ENCODE results near the gene ACTA2. TPM values are rescaled to one million over a fixed set of nuclear protein-coding genes. Genes with fewer than 3 reads are reported as not detected.

ACTA2 gene
- total RNA-seq, 2 experiments from 2014 or later = 28.2 to 34.5 TPM

DNA sequence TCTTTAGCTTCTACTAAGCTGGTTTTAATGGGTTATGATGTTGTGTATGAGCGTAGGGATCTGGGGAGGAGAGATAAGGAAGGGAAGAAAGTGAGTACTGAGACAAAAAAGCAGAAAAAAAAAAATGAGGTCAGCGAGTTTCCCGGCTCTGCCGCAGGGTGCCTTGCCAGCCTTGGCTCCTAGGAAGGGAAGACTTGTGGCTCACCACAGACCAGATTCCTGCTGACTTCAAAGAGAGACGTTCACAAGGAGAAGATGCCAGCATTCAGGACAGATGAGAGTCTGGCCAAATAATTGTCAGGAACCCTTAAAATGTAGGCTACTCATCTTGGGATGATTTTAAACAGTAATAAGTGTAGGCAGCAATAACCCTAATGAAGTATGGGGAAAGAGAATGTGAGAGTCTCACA is 26.6 kb upstream of the ACTA2 start:
- Mint-ChIP-seq H3K27me3 (no peaks in the 10 kb centered on the region), H3K4me3 (no peak overlapping the region), H3K27ac (no peak overlapping the region), H3K4me1 (peaks cover 29% of the 10 kb centered on the region), H3K36me3 (peaks cover 15% of the 10 kb centered on the region), H3K9me3 (ENCODE audit: low read depth) (no peaks in the 10 kb centered on the region)
- CTCF ChIA-PET = interaction anchor here (1.3 to 1.5 kb wide), 2 partner anchors 8 to 11 kb away, joined by 3 read pairs; no protein-coding TSS in a partner anchor
- ATAC-seq = no peak
- no peak for DNase-seq

DNA sequence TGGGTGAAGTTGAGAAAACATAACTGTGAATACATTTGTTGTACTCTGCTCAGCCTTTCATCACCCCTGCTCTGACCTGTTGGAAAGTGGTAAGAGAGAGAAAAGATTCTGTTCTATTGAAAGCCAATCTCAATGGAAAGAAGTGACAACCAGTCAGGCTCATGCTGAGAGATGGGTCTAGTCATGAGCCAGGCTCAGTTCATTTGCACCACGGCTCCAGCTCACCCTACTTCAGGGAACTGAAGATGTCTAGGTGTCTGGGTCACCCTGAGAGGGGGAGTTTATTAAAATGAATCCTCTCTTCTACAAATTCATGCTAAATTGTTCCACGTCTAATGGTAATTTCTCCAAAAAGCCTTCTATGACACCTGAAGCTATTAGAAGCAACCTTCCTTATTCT is 25.9 kb upstream of the ACTA2 start:
- H3K27ac Mint-ChIP-seq = no peak overlapping the region
- H3K36me3 Mint-ChIP-seq = peaks cover 11% of the 10 kb centered on the region
- no peak for DNase-seq
- H3K4me1 Mint-ChIP-seq = peaks cover 27% of the 10 kb centered on the region
- H3K27me3 Mint-ChIP-seq = no peaks in the 10 kb centered on the region
- ATAC-seq = no peak
- no peaks in the 10 kb centered on the region for H3K9me3 Mint-ChIP-seq (ENCODE audit: low read depth)
- CTCF ChIA-PET = interaction anchor here (1.3 to 1.5 kb wide), 2 partner anchors 9 to 10 kb away, joined by 3 read pairs; no protein-coding TSS in a partner anchor
- no peak overlapping the region for H3K4me3 Mint-ChIP-seq

DNA sequence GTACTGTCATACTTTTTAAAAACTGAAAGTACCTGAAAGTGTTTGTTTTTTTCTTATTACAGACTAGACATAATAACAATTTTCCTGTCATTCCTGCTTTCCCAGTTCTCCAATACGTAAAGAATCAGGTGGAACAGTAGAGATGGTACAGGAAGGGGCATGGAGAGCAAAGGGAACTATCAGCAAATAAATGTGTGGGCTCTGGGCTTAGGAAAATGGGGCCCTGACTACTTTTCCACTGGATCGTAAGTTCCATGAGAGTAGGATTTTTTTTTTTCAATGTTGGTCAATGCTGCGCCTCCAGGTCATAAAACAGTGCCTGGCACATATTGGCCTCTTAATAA is 22.8 kb upstream of the ACTA2 start:
- no peaks in the 10 kb centered on the region for H3K27me3 Mint-ChIP-seq
- DNase-seq (no peak), ATAC-seq (peak; percentile 20)
- peaks cover 26% of the 10 kb centered on the region for H3K4me1 Mint-ChIP-seq
- CTCF ChIA-PET = interaction anchor here (1.0 to 1.7 kb wide), 4 partner anchors 12 to 233 kb away, joined by 3 to 4 read pairs (median 4); partner anchors contain the start of gene FAS
- H3K9me3 Mint-ChIP-seq (ENCODE audit: low read depth) = no peaks in the 10 kb centered on the region
- peak overlapping the region; percentile 95 for H3K4me3 Mint-ChIP-seq
- H3K27ac Mint-ChIP-seq = peak overlapping the region; percentile 99
- H3K36me3 Mint-ChIP-seq = peaks cover 7% of the 10 kb centered on the region

DNA sequence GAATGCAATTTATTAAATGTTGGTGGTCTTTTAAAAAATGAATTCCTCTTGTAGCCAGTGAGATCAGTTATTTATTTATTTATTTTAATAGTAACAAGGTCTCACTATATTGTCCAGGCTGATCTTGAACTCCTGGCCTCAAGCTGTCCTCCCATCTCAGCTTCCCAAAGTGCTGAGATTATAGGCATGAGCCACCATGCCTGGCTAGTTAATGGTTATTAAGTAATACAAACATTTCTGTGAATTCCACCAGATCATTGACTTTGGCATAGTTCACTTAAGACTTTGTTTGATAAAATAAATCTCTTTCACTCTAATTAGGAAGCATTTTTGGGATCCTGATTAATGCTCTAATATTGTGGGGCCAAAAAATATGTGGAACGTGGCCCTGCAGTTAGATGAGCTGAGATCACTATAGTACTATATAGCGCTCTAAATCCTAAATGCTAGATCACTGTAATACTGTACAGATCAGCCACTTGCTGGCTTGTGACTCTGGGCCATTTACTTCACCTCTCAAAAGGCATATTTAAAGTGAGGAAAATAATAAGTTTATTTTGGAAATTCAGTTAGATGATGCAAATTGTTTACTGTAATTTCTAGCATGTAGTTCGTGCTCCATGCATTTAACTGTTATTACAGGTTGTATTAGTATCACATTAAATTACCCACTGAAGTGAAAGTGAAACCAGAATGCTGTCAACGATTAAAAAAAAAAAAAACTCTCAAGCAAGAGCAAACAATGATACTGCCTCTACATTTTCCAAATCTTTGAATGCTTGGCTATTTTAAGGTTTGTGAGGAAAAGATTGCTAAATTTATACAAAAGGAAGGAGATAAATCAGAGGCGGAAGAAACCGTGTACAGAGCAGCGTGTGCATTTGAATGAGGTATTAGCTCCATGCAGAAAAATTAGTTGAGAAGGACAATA is 22.1 kb upstream of the ACTA2 start:
- Mint-ChIP-seq H3K9me3 (ENCODE audit: low read depth) (no peaks in the 10 kb centered on the region), H3K36me3 (peaks cover 7% of the 10 kb centered on the region), H3K27me3 (no peaks in the 10 kb centered on the region), H3K4me1 (peaks cover 26% of the 10 kb centered on the region), H3K4me3 (peak overlapping the region; percentile 95), H3K27ac (peak overlapping the region; percentile 99)
- ATAC-seq (peak; percentile 85), DNase-seq (no peak)
- CTCF ChIA-PET = interaction anchor here (1.0 to 1.7 kb wide), 4 partner anchors 13 to 233 kb away, joined by 3 to 4 read pairs (median 4); partner anchors contain the start of gene FAS

DNA sequence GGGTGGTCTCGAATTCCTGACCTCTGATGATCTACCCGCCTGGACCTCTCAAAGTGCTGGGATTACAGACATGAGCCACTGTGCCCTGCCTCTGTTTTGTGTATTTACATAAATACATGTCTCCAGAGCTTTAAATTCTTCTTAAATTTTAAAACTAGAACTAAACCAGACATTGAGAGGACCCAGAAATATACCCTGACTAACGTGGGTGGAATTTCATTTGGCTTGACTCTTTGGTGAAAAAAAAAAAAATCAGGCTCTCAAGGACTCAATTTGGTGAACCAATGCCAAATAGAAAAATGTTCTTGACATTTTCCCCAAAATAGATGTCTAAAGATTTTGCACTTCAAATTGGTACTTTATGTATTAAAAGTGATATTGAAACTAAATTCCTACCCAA is 21.4 kb upstream of the ACTA2 start:
- DNase-seq (no peak), ATAC-seq (no peak)
- Mint-ChIP-seq H3K4me3 (no peak overlapping the region), H3K27ac (no peak overlapping the region), H3K9me3 (ENCODE audit: low read depth) (no peaks in the 10 kb centered on the region), H3K36me3 (peaks cover 7% of the 10 kb centered on the region), H3K4me1 (peaks cover 24% of the 10 kb centered on the region), H3K27me3 (no peaks in the 10 kb centered on the region)
- CTCF ChIA-PET = interaction anchor here (1.2 to 1.4 kb wide), 2 partner anchors 18 to 39 kb away, joined by 4 read pairs; no protein-coding TSS in a partner anchor

DNA sequence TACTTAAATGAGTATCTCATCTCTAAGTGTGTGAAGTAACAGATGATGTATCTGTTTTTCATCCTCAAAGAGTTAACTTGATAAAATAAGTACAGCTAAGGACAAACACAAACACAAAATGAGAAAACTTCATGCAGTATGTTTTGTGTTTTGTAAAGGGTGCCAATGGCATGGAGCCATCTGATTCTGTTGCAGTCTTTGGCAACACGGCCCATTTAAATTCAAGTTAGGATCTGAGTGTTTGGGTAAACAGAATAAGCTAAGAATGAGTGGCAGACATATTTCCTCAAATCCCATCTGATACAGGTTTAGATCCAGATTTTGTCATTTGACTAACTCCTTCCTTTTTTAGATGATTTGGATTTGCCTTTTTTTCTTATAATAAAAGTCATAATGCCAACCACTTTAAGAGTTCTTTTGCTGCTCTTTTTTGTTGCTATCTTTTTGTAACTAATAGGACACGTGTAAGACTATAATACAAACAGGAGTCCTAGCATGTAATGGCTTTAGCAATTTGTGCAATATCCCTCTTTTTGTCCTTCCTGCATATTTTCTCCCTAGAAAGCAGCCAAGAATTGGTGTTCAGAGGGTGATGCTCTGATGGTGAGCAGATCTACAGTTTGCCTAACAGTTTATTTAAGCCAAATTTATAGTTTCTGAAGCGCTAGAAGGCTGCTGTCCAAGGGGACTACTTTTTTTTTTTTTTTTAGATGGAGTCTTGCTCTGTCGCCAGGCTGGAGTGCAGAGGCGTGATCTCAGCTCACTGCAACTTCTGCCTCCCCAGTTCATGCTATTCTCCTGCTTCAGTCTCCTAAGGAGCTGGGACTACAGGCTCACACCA is 18.9 kb upstream of the ACTA2 start:
- ATAC-seq (no peak), DNase-seq (no peak)
- Mint-ChIP-seq H3K36me3 (peaks cover 9% of the 10 kb centered on the region), H3K4me3 (no peak overlapping the region), H3K27me3 (no peaks in the 10 kb centered on the region), H3K9me3 (ENCODE audit: low read depth) (no peaks in the 10 kb centered on the region), H3K4me1 (peaks cover 23% of the 10 kb centered on the region), H3K27ac (no peak overlapping the region)
- CTCF ChIA-PET = interaction anchor here (0.6 to 1.0 kb wide), 2 partner anchors 37 to 113 kb away, joined by 3 read pairs; no protein-coding TSS in a partner anchor

DNA sequence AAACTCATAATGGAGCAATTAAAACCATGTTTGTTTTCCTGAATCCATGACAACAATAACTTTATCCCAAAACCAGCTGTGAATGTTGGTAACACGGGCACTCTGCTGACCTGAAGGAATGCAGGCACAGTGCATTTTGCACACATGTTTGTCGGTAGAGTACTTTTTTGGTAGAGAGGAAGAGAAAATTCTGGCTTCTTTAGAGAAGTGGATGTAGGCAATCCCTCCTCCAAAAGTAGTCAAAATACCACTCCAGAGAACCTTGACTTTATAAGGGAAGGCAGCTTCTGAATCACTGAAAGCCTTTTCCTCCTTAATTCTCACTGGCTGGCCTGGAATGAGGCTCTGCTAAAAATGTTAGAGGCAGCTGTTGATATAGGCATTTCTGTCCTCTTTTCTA is 15.8 kb upstream of the ACTA2 start:
- ATAC-seq (no peak), DNase-seq (no peak)
- H3K27ac Mint-ChIP-seq = no peak overlapping the region
- H3K4me3 Mint-ChIP-seq = no peak overlapping the region
- peaks cover 6% of the 10 kb centered on the region for H3K4me1 Mint-ChIP-seq
- CTCF ChIA-PET = interaction anchor here (1.1 kb wide), 1 partner anchor 10 kb away, joined by 3 read pairs; no protein-coding TSS in a partner anchor
- H3K27me3 Mint-ChIP-seq = no peaks in the 10 kb centered on the region
- no peaks in the 10 kb centered on the region for H3K9me3 Mint-ChIP-seq (ENCODE audit: low read depth)
- H3K36me3 Mint-ChIP-seq = peaks cover 6% of the 10 kb centered on the region

DNA sequence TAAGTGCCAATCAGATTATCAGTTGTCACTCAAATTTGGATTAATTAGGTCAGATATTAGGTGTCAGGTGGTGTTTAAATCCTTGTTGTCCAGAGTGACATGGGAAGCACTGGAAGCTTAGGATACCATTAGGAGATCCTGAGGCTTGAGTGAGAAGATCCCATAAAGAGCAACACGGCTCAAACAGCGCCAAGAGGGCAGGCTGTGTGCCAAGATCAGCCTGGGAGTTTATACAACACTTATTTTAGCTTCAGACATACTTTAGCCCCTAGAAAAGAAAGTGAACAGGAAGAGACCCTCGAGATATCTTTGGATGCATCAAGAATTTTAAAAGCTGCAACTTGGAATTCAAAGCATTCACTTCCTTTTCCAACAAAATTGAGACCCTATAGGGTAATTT is 14.2 kb upstream of the ACTA2 start:
- no peak overlapping the region for H3K4me3 Mint-ChIP-seq
- H3K9me3 Mint-ChIP-seq (ENCODE audit: low read depth) = no peaks in the 10 kb centered on the region
- no peak for DNase-seq
- H3K27me3 Mint-ChIP-seq = no peaks in the 10 kb centered on the region
- CTCF ChIA-PET = no interaction called here
- ATAC-seq = no peak
- H3K27ac Mint-ChIP-seq = no peak overlapping the region
- H3K4me1 Mint-ChIP-seq = peaks cover 13% of the 10 kb centered on the region
- peaks cover 6% of the 10 kb centered on the region for H3K36me3 Mint-ChIP-seq

DNA sequence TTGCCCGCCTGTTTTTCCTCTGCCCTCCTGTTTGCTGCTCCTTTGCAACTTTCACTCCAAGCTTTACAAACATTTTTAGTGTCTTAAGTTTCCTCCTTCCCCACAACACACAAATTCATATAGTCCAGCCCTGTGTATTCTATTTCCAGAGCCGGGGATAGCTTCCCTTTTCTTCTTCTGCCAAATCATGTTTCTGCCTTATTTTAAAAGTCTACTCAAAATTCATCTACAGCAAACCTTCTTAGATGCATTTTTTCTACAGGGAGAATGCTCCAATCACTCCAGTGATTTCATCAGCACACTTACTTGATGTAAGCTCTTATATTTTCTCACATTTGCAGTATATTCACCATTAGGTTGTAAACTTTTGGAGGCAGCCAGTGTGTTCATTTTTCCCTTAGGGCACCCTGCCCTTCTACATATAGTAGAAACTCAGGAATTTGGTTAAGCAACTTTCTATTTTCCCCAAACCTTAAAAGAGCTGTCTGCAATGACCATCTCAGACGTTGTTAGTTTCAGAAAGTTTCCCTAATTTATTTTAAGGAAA is 12.4 kb upstream of the ACTA2 start:
- Mint-ChIP-seq H3K27ac (no peak overlapping the region), H3K9me3 (ENCODE audit: low read depth) (no peaks in the 10 kb centered on the region), H3K27me3 (no peaks in the 10 kb centered on the region), H3K36me3 (peaks cover 4% of the 10 kb centered on the region), H3K4me3 (no peak overlapping the region), H3K4me1 (peaks cover 30% of the 10 kb centered on the region)
- ATAC-seq = no peak
- CTCF ChIA-PET = interaction anchor here (1.1 to 1.4 kb wide), 2 partner anchors 8 to 32 kb away, joined by 3 read pairs; no protein-coding TSS in a partner anchor
- DNase-seq = no peak

DNA sequence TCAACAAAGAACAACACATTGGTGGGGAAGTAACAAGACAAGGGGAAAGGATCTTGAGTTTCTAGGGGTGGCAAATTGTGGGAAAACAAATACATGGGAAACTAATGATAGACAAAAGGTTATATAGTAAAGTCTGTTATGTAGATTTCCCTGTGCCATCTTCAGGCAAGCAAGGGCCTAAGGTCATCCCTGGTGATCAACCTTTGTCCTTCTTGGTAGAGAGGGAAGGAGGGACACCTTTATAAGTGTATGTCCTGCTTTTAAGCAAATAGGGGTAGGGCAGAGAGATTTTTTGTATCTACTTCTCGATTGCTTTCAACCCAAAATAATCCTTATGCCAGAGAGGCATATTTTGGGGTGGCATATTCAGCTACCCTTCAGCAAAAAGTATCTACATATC is 11.8 kb upstream of the ACTA2 start:
- DNase-seq (no peak), ATAC-seq (no peak)
- Mint-ChIP-seq H3K27me3 (no peaks in the 10 kb centered on the region), H3K4me3 (no peak overlapping the region), H3K4me1 (peaks cover 30% of the 10 kb centered on the region), H3K9me3 (ENCODE audit: low read depth) (no peaks in the 10 kb centered on the region), H3K36me3 (peaks cover 5% of the 10 kb centered on the region), H3K27ac (no peak overlapping the region)
- CTCF ChIA-PET = interaction anchor here (1.1 to 1.4 kb wide), 2 partner anchors 9 to 32 kb away, joined by 3 read pairs; no protein-coding TSS in a partner anchor

DNA sequence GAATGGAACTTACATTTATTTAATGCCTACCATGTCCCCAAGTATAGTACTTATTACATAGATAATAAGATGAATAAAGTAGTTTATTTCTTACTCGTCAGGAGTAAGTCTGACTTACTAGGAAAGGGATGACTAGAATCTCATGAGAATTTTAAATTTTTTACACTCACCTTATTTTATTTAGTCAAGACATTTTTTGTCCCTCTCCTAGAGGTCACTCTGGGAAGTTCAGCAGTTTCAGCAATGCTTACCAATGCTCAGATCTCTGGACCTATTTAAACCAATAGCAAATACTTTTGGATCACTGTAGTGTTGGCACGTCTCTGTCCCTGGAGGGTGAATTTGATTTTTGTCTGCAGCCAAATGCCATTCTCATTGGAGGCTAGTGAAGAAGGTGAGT is 10.7 kb upstream of the ACTA2 start:
- Mint-ChIP-seq H3K27ac (no peak overlapping the region), H3K9me3 (ENCODE audit: low read depth) (no peaks in the 10 kb centered on the region), H3K27me3 (no peaks in the 10 kb centered on the region), H3K36me3 (peaks cover 5% of the 10 kb centered on the region), H3K4me3 (no peak overlapping the region), H3K4me1 (peaks cover 30% of the 10 kb centered on the region)
- ATAC-seq = no peak
- CTCF ChIA-PET = no interaction called here
- DNase-seq = no peak

DNA sequence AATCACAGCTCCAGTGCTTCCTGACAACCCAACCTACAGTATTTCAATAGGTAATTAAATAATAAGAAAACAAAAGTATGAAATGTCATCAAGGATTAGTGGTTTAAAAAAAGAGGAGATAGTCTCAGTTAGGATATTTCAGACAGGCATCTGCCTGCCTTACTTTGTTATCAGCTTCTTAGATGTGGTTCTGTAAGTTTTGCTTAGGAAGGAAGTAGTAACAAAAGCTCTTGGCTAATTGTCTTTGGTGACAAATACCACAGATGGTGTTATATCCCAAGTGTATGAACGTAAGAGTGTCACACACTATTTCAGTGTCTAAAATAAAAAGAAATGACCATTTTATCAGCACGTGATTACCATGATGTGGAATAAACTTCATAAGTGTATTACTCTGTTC is 9.8 kb upstream of the ACTA2 start:
- Mint-ChIP-seq H3K27me3 (no peaks in the 10 kb centered on the region), H3K4me3 (no peak overlapping the region), H3K27ac (peak overlapping the region; percentile 61), H3K36me3 (peaks cover 5% of the 10 kb centered on the region), H3K9me3 (ENCODE audit: low read depth) (no peaks in the 10 kb centered on the region), H3K4me1 (peaks cover 30% of the 10 kb centered on the region)
- DNase-seq = no peak
- CTCF ChIA-PET = interaction anchor here (1.0 kb wide), 1 partner anchor 10 kb away, joined by 3 read pairs; the partner anchor contains the start of gene ACTA2
- ATAC-seq = no peak

DNA sequence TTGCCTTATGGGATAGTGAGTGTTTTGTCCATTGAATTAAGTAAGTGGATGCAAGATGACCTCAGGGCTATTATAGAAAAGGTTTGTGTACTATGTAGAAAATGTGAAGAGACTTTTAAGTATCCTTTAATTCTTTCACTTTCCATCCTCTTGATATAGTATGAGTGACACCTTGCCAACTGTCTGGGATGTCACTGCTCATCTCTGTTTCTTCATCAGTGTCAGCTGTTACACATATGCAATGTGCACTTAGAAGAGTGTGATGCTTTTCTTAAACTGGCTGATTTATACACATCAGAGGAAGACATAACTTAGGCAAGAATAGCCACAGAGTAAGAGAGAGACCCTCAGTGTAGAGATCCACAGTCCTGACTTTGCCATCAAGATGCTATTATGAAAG is 8.7 kb upstream of the ACTA2 start:
- ATAC-seq (peak; percentile 27), DNase-seq (no peak)
- Mint-ChIP-seq H3K9me3 (ENCODE audit: low read depth) (no peaks in the 10 kb centered on the region), H3K36me3 (peaks cover 4% of the 10 kb centered on the region), H3K27me3 (no peaks in the 10 kb centered on the region), H3K4me3 (no peak overlapping the region), H3K27ac (no peak overlapping the region), H3K4me1 (peaks cover 30% of the 10 kb centered on the region)
- CTCF ChIA-PET = interaction anchor here (0.8 to 1.4 kb wide), 3 partner anchors 27 to 39 kb away, joined by 3 to 5 read pairs (median 4); partner anchors contain the start of gene FAS

Data from activated CD8-positive, alpha-beta memory T cell treated with anti-CD3 and anti-CD28 coated beads, Interleukin-2, amount 10 ng/mL, durations not matched to agents 7 days and 5 days (primary cell).